ENCODE measurements around the gene HOXC10. TPM values are rescaled to one million over a fixed set of nuclear protein-coding genes. Genes with fewer than 3 reads are reported as not detected.
A peak's percentile ranks its signal among the peaks of the same experiment; 100 is the strongest.

Gene HOXC10
- 7.3 to 33.1 TPM (median 14.1 TPM) in 3 replicates for polyA plus RNA-seq
- polyA plus RNA-seq (2011; ENCODE audit: low read depth) = 19.6 TPM
- 24.3 and 25.3 TPM in 2 replicates for polyA plus RNA-seq (2011; cell fraction: cytosol; rRNA removed)
- 11.5 and 14.8 TPM in 2 replicates for polyA plus RNA-seq (2011; cell fraction: nucleus; rRNA removed)
- 26.1 and 26.3 TPM in 2 replicates for polyA plus RNA-seq (2012; ENCODE audit: low replicate concordance)
- polyA minus RNA-seq = 5.1 to 26.1 TPM (median 7.3 TPM) in 3 replicates
- polyA minus RNA-seq (2011; cell fraction: cytosol; rRNA and poly(A)+ RNA removed) = 21.1 TPM
- 4.0 and 6.6 TPM in 2 replicates for polyA minus RNA-seq (2011; cell fraction: nucleus; rRNA and poly(A)+ RNA removed)

GRCh38 chr12:53984901-53985691, at the start of gene HOXC10:
TSS of gene HOXC10 (plus strand) at chr12:53985146. CDS start at chr12:53985260, 114 bp downstream.
- Histone ChIP-seq H3K9me1 (ENCODE audit: control insufficient read depth, extremely low read depth, insufficient read depth, low read length) (no peaks in the 10 kb centered on the region), H3K27me3 (ENCODE audit: control insufficient read depth, extremely low read depth, insufficient read depth, low read length) (no peaks in the 10 kb centered on the region), H3K9ac (ENCODE audit: control insufficient read depth, extremely low read depth, insufficient read depth, low read length) (peak within 1 kb of the TSS; percentile 90), H3K4me3 (ENCODE audit: control insufficient read depth in 2 of 3, extremely low read depth in 1 of 3, insufficient read depth in 2 of 3, low read depth in 1 of 3, low read length in 3 of 3) (peak within 1 kb of the TSS; percentile 73 to 91 (median 90)), H3K79me2 (ENCODE audit: control insufficient read depth, insufficient read depth, low read length) (peaks cover 61% of the 10 kb centered on the region), H4K20me1 (ENCODE audit: control insufficient read depth, extremely low read depth, insufficient read depth, low read length) (no peaks in the 10 kb centered on the region), H3K36me3 (ENCODE audit: control insufficient read depth in 2 of 2, extremely low read depth in 1 of 2, insufficient read depth in 2 of 2, low read length in 2 of 2) (no peaks in the 10 kb centered on the region), H3K9me3 (ENCODE audit: control insufficient read depth, low read depth, low read length) (no peaks in the 10 kb centered on the region), H3K4me2 (ENCODE audit: control insufficient read depth, extremely low read depth, insufficient read depth, low read depth, low read length) (peak within 1 kb of the TSS; percentile 94), H3K27ac (ENCODE audit: control insufficient read depth, insufficient read depth, low read length) (peak within 1 kb of the TSS; percentile 83), H2AFZ (ENCODE audit: control insufficient read depth, low read length) (peak within 1 kb of the TSS; percentile 61), H3K4me1 (ENCODE audit: control insufficient read depth, extremely low read depth, insufficient read depth, low read length) (peaks cover 33% of the 10 kb centered on the region)
- peak; percentile 91 for FAIRE-seq
- TF ChIP-seq CTCF (optimal IDR thresholded peaks at IDR 0.05 in 1 of 3, IDR thresholded peaks at IDR 0.05 in 1 of 3, conservative IDR thresholded peaks at IDR 0.05 in 1 of 3; ENCODE audit: extremely low read depth in 1 of 3, insufficient read depth in 2 of 3, low read length in 3 of 3) = peak; percentile 61 to 97 (median 85)
- no peak for TF ChIP-seq EZH2 (IDR thresholded peaks at IDR 0.05; ENCODE audit: low read length)
- DNase-seq (ENCODE audit: low read depth, low spot score) = no peak
- dilution Hi-C loops (cut with MboI; ENCODE audit: extremely low pct_ligation_motif_present, low sequenced_read_pairs) = no loop called here

GRCh38 chr12:53935383-53936341, 49.3 kb upstream of the HOXC10 start:
- peaks cover 47% of the 10 kb centered on the region for H3K27me3 ChIP-seq (ENCODE audit: control insufficient read depth, extremely low read depth, insufficient read depth, low read length)
- no peak for TF ChIP-seq CTCF (optimal IDR thresholded peaks at IDR 0.05 in 1 of 3, IDR thresholded peaks at IDR 0.05 in 1 of 3, conservative IDR thresholded peaks at IDR 0.05 in 1 of 3; ENCODE audit: extremely low read depth in 1 of 3, insufficient read depth in 2 of 3, low read length in 3 of 3)
- no peak for TF ChIP-seq EZH2 (IDR thresholded peaks at IDR 0.05; ENCODE audit: low read length)

More at GRCh38 chr12:53935383-53936341, 49.3 kb upstream of the HOXC10 start:
- H3K4me1 ChIP-seq (ENCODE audit: control insufficient read depth, extremely low read depth, insufficient read depth, low read length) = peaks cover 6% of the 10 kb centered on the region
- no peaks in the 10 kb centered on the region for H3K9me3 ChIP-seq (ENCODE audit: control insufficient read depth, low read depth, low read length)
- H3K27ac ChIP-seq (ENCODE audit: control insufficient read depth, insufficient read depth, low read length) = no peak overlapping the region
- no peak overlapping the region for H2AFZ ChIP-seq (ENCODE audit: control insufficient read depth, low read length)
- dilution Hi-C loops (cut with MboI; ENCODE audit: extremely low pct_ligation_motif_present, low sequenced_read_pairs) = loop anchor here (25.0 kb wide), 1 partner anchor 173 kb away; the partner anchor contains the start of gene CISTR
- H3K4me3 ChIP-seq (ENCODE audit: control insufficient read depth in 2 of 3, extremely low read depth in 1 of 3, insufficient read depth in 2 of 3, low read depth in 1 of 3, low read length in 3 of 3) = no peak overlapping the region
- no peak overlapping the region for H3K9ac ChIP-seq (ENCODE audit: control insufficient read depth, extremely low read depth, insufficient read depth, low read length)
- H3K4me2 ChIP-seq (ENCODE audit: control insufficient read depth, extremely low read depth, insufficient read depth, low read depth, low read length) = no peak overlapping the region
- H4K20me1 ChIP-seq (ENCODE audit: control insufficient read depth, extremely low read depth, insufficient read depth, low read length) = no peaks in the 10 kb centered on the region
- no peaks in the 10 kb centered on the region for H3K36me3 ChIP-seq (ENCODE audit: control insufficient read depth in 2 of 2, extremely low read depth in 1 of 2, insufficient read depth in 2 of 2, low read length in 2 of 2)
- peaks cover 9% of the 10 kb centered on the region for H3K79me2 ChIP-seq (ENCODE audit: control insufficient read depth, insufficient read depth, low read length)
- H3K9me1 ChIP-seq (ENCODE audit: control insufficient read depth, extremely low read depth, insufficient read depth, low read length) = no peaks in the 10 kb centered on the region
- no peak for FAIRE-seq
- no peak for DNase-seq (ENCODE audit: low read depth, low spot score)

Data from keratinocyte (primary cell).